K562 (cell line): ENCODE data around the gene ADAM8. TPM values are rescaled to one million over a fixed set of nuclear protein-coding genes. Genes with fewer than 3 reads are reported as not detected.

Experiments
- ATAC-seq: fragments of 200-7000 bp; cut with Tn5 transposase; 3 replicates; pipeline ENCODE4 v1.9.1; 2020; ENCODE audit warnings: moderate library complexity
- BruUV-seq: library from RNA; stranded (reverse); fragments of 400-500 nt; replicated peaks from 2 replicates; lab custom pipeline; 2021; lab: Mats Ljungman, UMichigan
- CTCF ChIA-PET: fragments of 300-600 bp; formaldehyde crosslinking; extraction: SDS; loops from one replicate; lab custom pipeline; 2021; ENCODE audit warnings: low intra/inter-chr PET ratio; lab: Yijun Ruan, JAX
- POLR2A ChIA-PET: fragments of 300-600, 350-650 bp; sonication (Branson Sonifier 250); formaldehyde crosslinking; extraction: SDS; loops from one replicate; lab custom pipeline; 2021; ENCODE audit warnings: antibody characterized with exemption, inconsistent platforms; lab: Yijun Ruan, JAX
- DNase-seq, 4 experiments: peaks; one replicate each; pipeline versions ENCODE4 v3.0.0 to v3.0.0-alpha.2; 2011 to 2018; ENCODE audit warnings: low spot score in 3 of 4, mixed read lengths in 3 of 4; ENCODE audit errors: extremely low read depth in 1 of 4
- FAIRE-seq: peaks from 2 replicates; lab custom pipeline; 2011; peaks lifted over from hg19 to GRCh38; lab: Jason Lieb, UNC
- H2AFZ ChIP-seq: 2 replicates; pipeline ENCODE4 v1.6.0; 2011; ENCODE audit warnings: low read depth, low read length, control low read depth, inconsistent platforms
- H3K27ac ChIP-seq: fragments of 200-600 bp; 3 replicates; pipeline ENCODE4 v1.8.0; 2011; ENCODE audit warnings: low read depth, mild to moderate bottlenecking, control low read depth, inconsistent platforms, low read length, moderate library complexity, mixed read lengths; ENCODE audit errors: extremely low read depth
- H3K27me3 ChIP-seq, 2 experiments: fragments of 300-600 bp in 1 of 2; 2 replicates in 1 of 2; 3 replicates in 1 of 2; pipeline versions ENCODE4 v1.6.0 to v1.8.0; 2011; ENCODE audit warnings: inconsistent platforms in 2 of 2, low read length in 2 of 2, mild to moderate bottlenecking in 1 of 2, mixed read lengths in 1 of 2, moderate library complexity in 1 of 2; ENCODE audit not compliant: control insufficient read depth in 2 of 2, insufficient read depth in 2 of 2
- H3K36me3 ChIP-seq: fragments of 300-600 bp; 3 replicates; pipeline ENCODE4 v1.8.0; 2011; ENCODE audit warnings: mild to moderate bottlenecking, low read length, inconsistent platforms; ENCODE audit not compliant: control insufficient read depth, insufficient read depth
- H3K4me1 ChIP-seq, 2 experiments: fragments of 200-600 bp in 1 of 2; replicated peaks in 1 of 2; 2 replicates in 1 of 2; 3 replicates in 1 of 2; pipeline versions ENCODE4 v1.5.1 to v1.8.0; 2011; ENCODE audit warnings: inconsistent platforms in 2 of 2, low read length in 2 of 2, mild to moderate bottlenecking in 1 of 2, mixed read lengths in 1 of 2, moderate library complexity in 1 of 2; ENCODE audit not compliant: control insufficient read depth in 2 of 2, insufficient read depth in 2 of 2
- H3K4me2 ChIP-seq: 2 replicates; pipeline ENCODE4 v1.6.1; 2011; ENCODE audit warnings: low read length, control low read depth, inconsistent platforms, mixed read lengths; ENCODE audit not compliant: insufficient read depth
- H3K4me3 ChIP-seq: fragments of 200-600 bp; sonication (generic), shearing (Covaris generic); 2 replicates; pipeline ENCODE4 v1.5.1; 2016; ENCODE audit warnings: control low read depth, inconsistent platforms
- H3K79me2 ChIP-seq: fragments of 200-600 bp; 3 replicates; pipeline ENCODE4 v1.8.0; 2011; ENCODE audit warnings: low read length, inconsistent platforms; ENCODE audit not compliant: control insufficient read depth, insufficient read depth
- H3K9ac ChIP-seq, 2 experiments: 2 replicates each; pipeline versions ENCODE4 v1.6.0 to v1.6.1; 2011; ENCODE audit warnings: low read depth in 2 of 2, low read length in 2 of 2, control low read depth in 1 of 2, inconsistent platforms in 1 of 2, mild to moderate bottlenecking in 1 of 2, mixed read lengths in 1 of 2; ENCODE audit not compliant: insufficient read depth in 1 of 2
- H3K9me1 ChIP-seq: one replicate; pipeline ENCODE4 v1.6.0; 2011; ENCODE audit warnings: inconsistent platforms, mild to moderate bottlenecking, low read length, moderate library complexity; ENCODE audit not compliant: control insufficient read depth, insufficient read depth
- H3K9me3 ChIP-seq: replicated peaks from 2 replicates; pipeline ENCODE4 v1.5.1; 2011; ENCODE audit warnings: low read depth, low read length, inconsistent platforms; ENCODE audit not compliant: control insufficient read depth, insufficient read depth
- H4K20me1 ChIP-seq: replicated peaks from 2 replicates; pipeline ENCODE4 v1.6.1; 2011; ENCODE audit warnings: low read length, inconsistent platforms, mixed read lengths; ENCODE audit not compliant: control insufficient read depth, insufficient read depth
- ATF1 ChIP-seq, 2 experiments: fragments of 450-650 bp in 1 of 2; IDR thresholded peaks; 2 replicates each; pipeline ENCODE4 v1.6.1; 2016; ENCODE audit warnings: missing compliant biosample characterization in 1 of 2, missing genetic modification characterization in 1 of 2
- JUND ChIP-seq, 2 experiments: IDR thresholded peaks; 2 replicates in 1 of 2; 3 replicates in 1 of 2; pipeline ENCODE4 v1.6.1; 2011; ENCODE audit warnings: borderline replicate concordance in 2 of 2, low read depth in 2 of 2, low read length in 2 of 2, improper control_type of control experiment in 1 of 2, missing biosample characterization in 1 of 2, missing genetic modification characterization in 1 of 2, missing genetic modification reagents in 1 of 2
- MAX ChIP-seq: sonication (generic); formaldehyde crosslinking; IDR thresholded peaks from 2 replicates; pipeline ENCODE4 v1.9.0; 2022; ENCODE audit warnings: mild to moderate bottlenecking, missing genetic modification reagents
- MAZ ChIP-seq, 2 experiments: fragments of 450-650 bp in 1 of 2; sonication (generic) in 1 of 2; formaldehyde crosslinking; IDR thresholded peaks in 1 of 2; conservative IDR thresholded peaks in 1 of 2; 2 replicates each; pipeline versions ENCODE4 v1.4.0 to v1.5.0; 2020; ENCODE audit warnings: mild to moderate bottlenecking in 1 of 2, missing genetic modification reagents in 1 of 2
- PHF8 ChIP-seq: fragments of 200-600 bp; sonication (generic); IDR thresholded peaks from 2 replicates; pipeline ENCODE4 v1.6.1; 2012; ENCODE audit warnings: mixed run types, mild to moderate bottlenecking, inconsistent platforms, low read length, moderate library complexity, borderline replicate concordance
- POLR2G ChIP-seq: fragments of 200-400 bp; formaldehyde crosslinking; IDR thresholded peaks from 2 replicates; pipeline ENCODE4 v1.6.1; 2017; ENCODE audit warnings: low read depth, mild to moderate bottlenecking, antibody characterized with exemption, low read length, moderate library complexity
- TFAP4 ChIP-seq: sonication (generic); formaldehyde crosslinking; IDR thresholded peaks from 2 replicates; pipeline ENCODE4 v1.8.0; 2022; ENCODE audit warnings: missing genetic modification reagents, mild to moderate bottlenecking, moderate library complexity, borderline replicate concordance
- ZBTB7A ChIP-seq: IDR thresholded peaks from 2 replicates; pipeline ENCODE4 v1.6.1; 2011; ENCODE audit warnings: low read depth, mild to moderate bottlenecking, low read length, moderate library complexity, borderline replicate concordance; ENCODE audit not compliant: control insufficient read depth
- ZNF174 ChIP-seq: fragments of 250-450 bp; sonication (Bioruptor Pico); IDR thresholded peaks from 2 replicates; pipeline ENCODE4 v1.4.0; 2020; ENCODE audit warnings: mild to moderate bottlenecking
- WGBS: fragments of 100-300 bp; shearing (Covaris generic); methylation state at CpG from one replicate; pipeline ENCODE4 v1.1.6; 2016; ENCODE audit warnings: low coverage, mixed read lengths; ENCODE audit not compliant: insufficient coverage; ENCODE audit errors: missing lambda C conversion rate; 5-methylcytosine and 5-hydroxymethylcytosine counted together
- in situ Hi-C: fragments of 300-500 bp; cut with MboI; formaldehyde crosslinking; loops from 4 replicates; pipeline ENCODE4 v1.15.0; 2018; ENCODE audit warnings: inconsistent platforms, mixed read lengths
- intact Hi-C: fragments of 100-400 bp; cut with micrococcal nuclease; formaldehyde crosslinking; loops from 2 replicates; pipeline ENCODE4 v1.14.2; 2022
- polyA plus RNA-seq, 8 experiments: library from polyadenylated mRNA; depleted of rRNA in 4 of 8; stranded (reverse) in 5 of 8; unstranded in 3 of 8; fragments of >200 nt; fragmentation: Nextera tagmentation in 2 of 8; fragmentation: Illumina TruSeq in 1 of 8; extraction: Ambion mirVana in 2 of 8; extraction: Trizol in 1 of 8; gene quantifications; 2 replicates each; pipeline versions ENCODE4 v1.2.1 to v1.2.3, GENCODE V29; 2011 to 2014; ENCODE audit warnings: inconsistent platforms in 1 of 8, missing spikeins in 1 of 8
- total RNA-seq, 7 experiments: library from RNA; depleted of rRNA in 6 of 7; stranded (reverse); fragments of >200 nt in 6 of 7; fragmentation: Illumina TruSeq in 2 of 7; extraction: Trizol in 2 of 7; gene quantifications; 2 replicates each; pipeline versions ENCODE4 v1.2.1 to v1.2.3, GENCODE V29; 2011 to 2021; ENCODE audit warnings: low replicate concordance in 1 of 7

The ADAM8 gene
- total and polyA plus RNA-seq, 9 of the 15 experiments (the other 6 are each of a cell fraction or from before 2014, with no cell fraction given), result 0.07 to 7.0 (median 1.1) TPM

- H3K4me2 ChIP-seq, result peak overlapping the region; percentile 41; the same call in 1 of the 2 replicates
- peak overlapping the region; percentile 84 for H2AFZ ChIP-seq
- 80% methylated on average over 2 of the region's 12 CpGs for WGBS
- no peaks in the 10 kb centered on the region for H4K20me1 ChIP-seq
- H3K79me2 ChIP-seq, result no peaks in the 10 kb centered on the region
- H3K9me3 ChIP-seq, result no peaks in the 10 kb centered on the region
- intact Hi-C loops (loop anchor here (5.0 kb wide), 1 partner anchor 106 kb away; no protein-coding TSS in a partner anchor), in situ Hi-C loops (loop anchor here (5.0 kb wide), 2 partner anchors 59 to 101 kb away; partner anchors contain the start of genes TUBGCP2 and ZNF511)
- ChIA-PET POLR2A (no interaction called here), CTCF (no interaction called here)
- no peaks in the 10 kb centered on the region for H3K36me3 ChIP-seq
- H3K9me1 ChIP-seq, result no peaks in the 10 kb centered on the region
- no peaks in the 10 kb centered on the region; a peak in 1 of 5 replicates for H3K27me3 ChIP-seq
- peaks cover 32 to 85% of the 10 kb centered on the region in 2 experiments for H3K4me1 ChIP-seq
- BruUV-seq, result no TSS peak
- ATAC-seq, result no peak
- H3K27ac ChIP-seq, result no peak overlapping the region; the same call in 2 of the 3 replicates
- no peak overlapping the region for H3K4me3 ChIP-seq
- no peak for DNase-seq
- peak overlapping the region; percentile 34 to 72; a peak in 3 of 4 replicates for H3K9ac ChIP-seq
- TF ChIP-seq MAX (peak; percentile 40; the same call in 1 of the 2 replicates), JUND (IDR thresholded peaks at IDR 0.05; ENCODE audit: borderline replicate concordance, low read depth, low read length) (no peak), JUND (tag; IDR thresholded peaks at IDR 0.05; ENCODE audit: borderline replicate concordance, low read depth, low read length) (no peak), ATF1 (CRISPR knock-in tag; IDR thresholded peaks at IDR 0.05) (no peak), ATF1 (tag; IDR thresholded peaks at IDR 0.05) (0 out of 2 replicates have a peak, but pooled peaks have one; percentile 17), MAZ (CRISPR knock-in tag; conservative IDR thresholded peaks at IDR 0.05 in 1 of 2, IDR thresholded peaks at IDR 0.05 in 1 of 2) (0 out of 4 replicates have a peak, but pooled peaks of 1 of the 2 experiments have one; percentile 1), TFAP4 (peak; percentile 26; the same call in 1 of the 2 replicates), ZBTB7A (no peak), ZNF174 (no peak), PHF8 (peak; percentile 26; the same call in 1 of the 2 replicates), POLR2G (peak; percentile 6; the same call in 1 of the 2 replicates)
- no peak for FAIRE-seq
Observed at GRCh38 chr10:133248334-133248715, 28.3 kb downstream of the ADAM8 start.
